HEK293T (cell line): ENCODE data around the gene SEL1L3.

Experiments
- L3MBTL2 ChIP-seq: fragments of 450-650 bp; conservative IDR thresholded peaks from 2 replicates; pipeline ENCODE4 v1.6.1; 2016; ENCODE audit warnings: mild to moderate bottlenecking
- SP1 ChIP-seq: fragments of 450-650 bp; IDR thresholded peaks from 2 replicates; pipeline ENCODE4 v1.6.1; 2017
- TARDBP ChIP-seq: fragments of 450-650 bp; IDR thresholded peaks from 2 replicates; pipeline ENCODE4 v1.6.1; 2016
- ZNF384 ChIP-seq: fragments of 450-650 bp; IDR thresholded peaks from 2 replicates; pipeline ENCODE4 v1.6.1; 2016

- TF ChIP-seq ZNF384: no peak
- no peak for TF ChIP-seq L3MBTL2
- no peak for TF ChIP-seq SP1
- no peak for TF ChIP-seq TARDBP
These were observed 10.3 kb upstream of the SEL1L3 start for GRCh38 chr4:25872851-25873631.
